Activated CD8-positive, alpha-beta memory T cell treated with anti-CD3 and anti-CD28 coated beads, Interleukin-2, amount 50 U/mL, for 48 hours (primary cell): ENCODE results near the gene CAMKMT.

Source experiments
- DNase-seq: peaks from one replicate; pipeline ENCODE4 v3.0.0-alpha.2; 2020

CAMKMT gene

GRCh38 chr2:44747794-44748193 is 386.0 kb downstream of the CAMKMT start:
- DNase-seq, result no peak

GRCh38 chr2:44751754-44752479 is 390.2 kb downstream of the CAMKMT start:
- DNase-seq, result no peak

GRCh38 chr2:44752761-44753160 is 391.0 kb downstream of the CAMKMT start:
- no peak for DNase-seq

DNA sequence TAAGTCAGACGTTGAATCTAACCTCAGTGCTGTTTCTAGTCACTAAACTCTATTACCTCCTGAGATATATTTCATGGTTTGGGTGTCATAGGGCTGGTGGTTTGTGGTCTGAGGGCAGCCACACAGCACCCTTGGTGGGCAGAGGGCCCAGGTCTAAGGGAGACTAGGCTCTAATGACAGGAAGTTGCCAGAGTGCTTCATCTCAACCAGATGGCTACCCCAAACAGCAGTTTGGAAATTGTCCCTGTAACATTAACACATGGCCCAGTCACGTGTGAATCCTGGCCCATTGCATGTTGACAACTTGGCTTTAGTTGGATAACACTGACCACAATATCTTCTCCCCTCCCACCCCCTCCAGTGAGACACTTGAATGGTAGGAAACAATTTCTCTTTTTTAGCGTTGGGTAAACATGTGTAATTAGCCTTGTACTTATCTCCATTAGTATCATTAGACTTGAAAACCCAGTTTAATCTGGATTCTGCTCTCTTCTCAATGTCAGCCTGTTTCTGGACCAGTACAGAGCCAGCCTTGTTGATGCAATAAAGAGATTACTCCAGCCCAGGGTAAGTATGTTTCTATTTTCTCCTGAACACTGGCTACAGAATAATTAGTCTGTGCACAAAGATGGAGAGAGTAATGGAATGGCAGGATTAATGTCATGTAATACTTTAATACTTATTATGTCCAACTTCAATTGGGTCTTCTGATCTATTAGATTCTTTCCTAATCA is 392.0 kb downstream of the CAMKMT start:
- DNase-seq, result peak; percentile 55

- no peak for DNase-seq
Measured at GRCh38 chr2:44758591-44758990, 396.8 kb downstream of the CAMKMT start.

DNA sequence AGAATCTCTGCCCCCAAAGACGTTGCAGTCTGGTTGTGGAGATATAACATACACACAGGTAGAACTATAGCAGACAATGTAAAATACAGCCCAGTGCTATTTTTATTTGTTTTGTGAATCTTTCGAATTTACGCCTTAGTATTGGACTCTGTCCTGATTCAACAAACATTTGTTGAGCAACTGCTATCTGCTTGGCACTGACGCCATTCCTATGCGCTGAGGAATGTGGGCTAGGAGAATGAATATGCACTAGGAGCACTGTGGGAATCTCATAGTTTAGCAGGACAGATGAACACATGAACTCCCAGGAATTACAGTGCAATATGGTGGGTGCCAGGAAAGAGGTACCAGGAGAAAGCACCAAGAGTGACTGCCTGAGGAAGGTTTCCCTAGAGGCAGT is 398.1 kb downstream of the CAMKMT start:
- DNase-seq, result no peak

- no peak for DNase-seq
Measured at GRCh38 chr2:44763275-44763782, 401.6 kb downstream of the CAMKMT start.

GRCh38 chr2:44766220-44766619 is 404.5 kb downstream of the CAMKMT start:
- DNase-seq, result no peak

DNA sequence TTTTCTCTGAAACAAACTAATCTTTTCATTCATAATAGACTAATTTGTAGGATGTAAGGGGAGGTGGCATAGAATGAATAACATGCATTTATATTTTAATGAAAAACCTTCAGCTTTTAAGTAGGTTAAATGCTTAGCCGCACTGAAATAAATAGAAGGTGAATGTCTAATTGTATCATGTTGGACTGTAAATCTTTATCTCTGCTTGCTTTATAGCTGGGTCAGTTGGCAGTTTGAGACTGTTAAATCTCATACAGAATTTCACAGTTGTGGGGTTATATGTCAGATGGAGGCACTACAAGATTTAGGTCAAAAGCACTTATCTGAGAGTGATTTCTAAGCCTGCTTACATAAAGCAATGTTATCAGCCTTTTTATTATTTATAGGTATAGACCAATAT is 405.0 kb downstream of the CAMKMT start:
- no peak for DNase-seq

DNA sequence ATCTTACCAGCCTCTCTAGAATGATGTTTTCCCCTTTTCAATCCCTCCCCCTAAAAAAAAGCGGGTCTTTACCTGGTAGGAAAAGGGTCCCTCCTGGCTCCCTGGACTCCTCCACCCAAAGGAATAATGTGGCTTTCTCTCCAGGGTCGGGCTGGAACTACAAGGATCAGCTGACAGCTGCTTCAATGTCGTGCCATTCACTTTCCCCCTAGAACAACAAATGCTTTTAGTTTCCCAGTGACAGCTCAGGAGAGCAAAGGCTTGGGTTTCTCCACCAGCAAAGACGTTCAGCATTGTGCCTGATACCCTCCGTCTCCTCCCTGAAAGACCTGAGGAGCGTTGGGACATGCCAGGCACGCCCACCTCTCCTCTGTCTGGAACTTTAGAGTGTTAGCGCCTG is 405.9 kb downstream of the CAMKMT start:
- no peak for DNase-seq

GRCh38 chr2:44768438-44769236 is 406.9 kb downstream of the CAMKMT start:
- no peak for DNase-seq

- no peak for DNase-seq
Measured at GRCh38 chr2:44769349-44770011, 407.7 kb downstream of the CAMKMT start.

DNA sequence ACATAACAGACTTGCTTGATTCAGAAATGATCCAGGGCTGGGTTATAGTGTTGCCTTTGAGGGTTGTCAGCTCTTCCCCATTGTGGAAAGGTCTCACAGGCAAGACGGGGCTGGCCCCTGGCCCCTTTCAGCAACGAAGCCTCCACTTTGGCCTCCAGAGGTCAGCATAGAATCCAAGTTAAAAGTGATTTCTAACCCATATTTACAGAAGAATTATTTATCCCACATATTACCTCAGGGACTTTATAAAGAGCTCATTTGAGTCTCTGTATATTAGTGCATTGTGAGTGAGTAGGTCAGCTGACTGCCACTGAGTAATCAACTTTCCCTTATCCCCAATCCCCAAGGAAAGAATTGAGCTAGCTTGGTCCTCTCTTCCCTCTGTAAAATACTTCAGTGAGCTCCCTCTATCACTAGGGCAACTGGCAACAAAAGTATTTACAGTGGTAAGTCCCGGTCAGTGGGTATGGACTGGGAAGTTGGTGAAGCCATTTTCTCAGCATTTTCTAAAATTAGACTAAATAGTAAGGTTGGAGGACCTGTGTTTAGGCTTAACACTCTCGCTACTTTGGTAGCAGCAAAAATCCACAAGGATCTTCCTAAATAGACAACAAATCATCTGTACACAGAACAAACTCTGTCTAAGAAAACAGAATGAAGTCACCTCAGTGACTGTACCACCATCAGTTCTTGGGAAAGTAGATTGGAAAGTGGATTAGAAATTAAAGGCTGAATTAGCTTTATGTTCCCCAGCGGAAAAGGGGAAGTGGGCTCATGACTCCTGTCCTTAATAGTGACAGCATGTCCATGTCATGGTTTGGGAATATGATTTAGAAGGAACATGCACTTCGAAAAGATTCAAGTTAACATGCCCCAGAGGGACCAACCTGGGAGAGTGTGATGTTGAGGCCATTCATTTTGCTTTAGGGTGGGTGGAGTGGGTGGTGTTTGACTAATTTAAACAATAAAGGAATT is 408.8 kb downstream of the CAMKMT start:
- no peak for DNase-seq

DNA sequence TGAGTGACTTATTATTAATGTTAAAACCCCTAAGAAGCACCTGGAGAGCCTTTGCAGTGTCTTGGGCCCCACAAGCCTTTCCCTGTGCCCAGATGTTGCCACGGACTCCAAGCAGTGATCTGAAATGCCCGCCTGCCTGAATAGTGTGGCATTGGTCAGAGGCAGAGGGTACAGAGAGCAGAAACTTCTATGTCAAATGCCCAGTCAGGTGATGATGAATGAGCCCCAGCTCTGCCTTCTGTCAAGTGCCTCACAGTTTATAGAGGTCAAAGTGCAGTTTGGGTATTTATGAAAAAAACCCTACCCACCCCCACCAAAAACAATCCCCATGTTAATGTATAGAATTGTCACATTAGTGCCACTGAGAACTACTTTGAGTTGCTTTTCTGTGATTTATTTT is 409.8 kb downstream of the CAMKMT start:
- no peak for DNase-seq

- no peak for DNase-seq
Measured at GRCh38 chr2:44772131-44772530, 410.4 kb downstream of the CAMKMT start.

DNA sequence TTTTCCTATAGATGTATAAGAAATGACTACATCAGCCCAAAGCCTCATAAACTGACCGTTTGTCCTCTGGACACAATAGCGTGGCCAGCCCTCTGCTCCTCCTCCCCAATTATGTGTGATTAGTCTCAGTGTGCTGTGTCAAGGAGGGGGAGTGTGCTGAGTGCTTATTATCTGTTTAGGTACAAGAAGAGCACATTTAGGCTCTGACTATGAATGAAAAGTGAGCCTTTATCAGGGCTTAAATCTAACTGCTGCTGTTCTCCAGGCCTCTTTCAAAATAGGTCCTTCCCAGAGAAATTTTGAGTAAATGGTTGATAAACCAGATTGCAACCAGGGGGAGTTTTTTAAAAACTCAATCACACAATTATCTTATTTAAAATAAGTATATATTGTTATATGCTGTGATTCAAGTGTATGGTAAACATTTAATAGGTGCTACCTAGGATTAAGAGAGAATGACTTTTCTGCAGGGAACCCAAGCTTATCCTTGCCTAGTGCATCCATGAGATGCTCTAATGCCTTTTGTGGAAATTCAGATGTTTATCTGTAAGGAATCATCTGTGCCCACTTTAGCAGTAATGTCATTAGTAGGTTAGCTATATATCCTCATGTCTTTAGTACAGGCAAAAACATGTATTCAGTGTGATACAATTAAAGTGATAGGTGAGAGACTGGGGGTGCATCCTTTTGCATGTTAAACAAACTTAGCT is 411.1 kb downstream of the CAMKMT start:
- DNase-seq, result no peak

- DNase-seq, result no peak
Measured at GRCh38 chr2:44774826-44775492, 413.2 kb downstream of the CAMKMT start.

DNA sequence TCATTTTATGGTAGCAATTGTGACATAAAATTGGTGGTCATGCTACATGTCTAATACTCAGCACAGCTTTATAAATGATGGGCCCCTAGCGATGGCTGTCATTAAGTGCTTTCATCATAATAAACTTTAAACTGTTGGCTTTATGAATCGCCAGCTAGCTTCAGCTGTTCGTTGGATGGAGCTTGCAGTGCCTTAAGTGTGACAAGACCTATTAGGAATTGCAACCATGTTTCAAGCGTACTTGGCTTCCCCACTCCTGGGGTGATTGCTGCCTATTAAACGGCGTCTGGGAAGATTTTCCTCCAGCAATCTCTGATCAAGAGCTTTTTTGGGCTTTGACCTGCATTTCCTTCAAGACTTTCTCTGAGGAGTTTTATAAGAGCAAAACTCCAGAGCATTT is 415.3 kb downstream of the CAMKMT start:
- DNase-seq, result no peak

- DNase-seq, result no peak
Measured at GRCh38 chr2:44777537-44777936, 415.8 kb downstream of the CAMKMT start.

GRCh38 chr2:44778221-44778654 is 416.5 kb downstream of the CAMKMT start:
- DNase-seq, result no peak
